Lower leg skin (tissue), 4 donors: ENCODE measurements around the gene KLHDC4. TPM values are rescaled to one million over a fixed set of nuclear protein-coding genes. Genes with fewer than 3 reads are reported as not detected.
"Not testable (repeated sequence)": the region's sequence is repeated elsewhere in the genome, so short reads cannot be mapped to it uniquely, and the experiment has no call there.

ENCODE experiments used
- DNase-seq, 2 donors: peaks; one replicate each; pipeline ENCODE4 v3.0.0-alpha.2; 2019; ENCODE audit warnings: low spot score in 2 of 2
- H3K4me3 ChIP-seq: fragments of 200-600 bp; sonication (generic); 2 replicates; pipeline ENCODE4 v1.5.1; 2017; ENCODE audit warnings: mild to moderate bottlenecking, low read depth; ENCODE audit not compliant: poor library complexity, severe bottlenecking
- CTCF ChIP-seq, 3 donors: fragments of 450-650 bp; IDR thresholded peaks; one replicate each; pipeline ENCODE4 v1.5.1; 2016; ENCODE audit warnings: antibody characterized with exemption in 3 of 3, mild to moderate bottlenecking in 3 of 3, moderate library complexity in 2 of 3
- POLR2A ChIP-seq, 2 donors: fragments of 450-650 bp; IDR thresholded peaks; one replicate each; pipeline ENCODE4 v1.6.1; 2016 to 2017; ENCODE audit warnings: antibody characterized with exemption in 2 of 2, mild to moderate bottlenecking in 1 of 2, moderate library complexity in 1 of 2
- WGBS, 2 donors: methylation state at CpG; one replicate each; pipeline ENCODE4 v1.1.5; 2018; 5-methylcytosine and 5-hydroxymethylcytosine counted together
- intact Hi-C: fragments of 100-400 bp; cut with DNase I; formaldehyde crosslinking; loops from one replicate; pipeline ENCODE4 v1.15.0; 2023; ENCODE audit warnings: low total_unique reads
- total RNA-seq, 4 donors: library from RNA; depleted of rRNA; stranded (reverse); fragments of >200 nt; gene quantifications; one replicate each; pipeline ENCODE4 v1.1.0, GENCODE V29; 2016

Gene KLHDC4
- total RNA-seq, 4 donors from 2014 or later: 25.8 to 70.0 (median 38.1) TPM

GRCh38 chr16:87723226-87723623 is 42.6 kb downstream of the KLHDC4 start:
- no peak for TF ChIP-seq CTCF (IDR thresholded peaks at IDR 0.05)
- TF ChIP-seq POLR2A (IDR thresholded peaks at IDR 0.05): no peak
- intact Hi-C loops: no loop called here
- no peak overlapping the region for H3K4me3 ChIP-seq
- peak in 1 of 2 donors; percentile 24 for DNase-seq
- 61 to 67% methylated on average over 9 to 12 of the region's 12 CpGs for WGBS, 2 donors

- TF ChIP-seq POLR2A (IDR thresholded peaks at IDR 0.05) (no peak), CTCF (IDR thresholded peaks at IDR 0.05) (no peak)
- H3K4me3 ChIP-seq: no peak overlapping the region
- intact Hi-C loops: no loop called here
- DNase-seq: no peak
- WGBS, 2 donors: 92 to 96% methylated on average over 18 of the region's 19 CpGs
Observed at GRCh38 chr16:87722590-87723225, 43.1 kb downstream of the KLHDC4 start.

- no peak for TF ChIP-seq POLR2A (IDR thresholded peaks at IDR 0.05)
- TF ChIP-seq CTCF (IDR thresholded peaks at IDR 0.05): no peak
- no peak overlapping the region for H3K4me3 ChIP-seq
- no peak for DNase-seq
- 91 to 92% methylated on average over 32 of the region's 33 CpGs for WGBS, 2 donors
- intact Hi-C loops: no loop called here
Observed at GRCh38 chr16:87721622-87722585, 43.9 kb downstream of the KLHDC4 start.

- intact Hi-C loops: no loop called here
- H3K4me3 ChIP-seq: no peak overlapping the region
- DNase-seq: no peak
- 95 to 97% methylated on average over 24 of the region's 24 CpGs for WGBS, 2 donors
- TF ChIP-seq CTCF (IDR thresholded peaks at IDR 0.05) (no peak), POLR2A (IDR thresholded peaks at IDR 0.05) (no peak)
Observed at GRCh38 chr16:87720446-87720845, 45.3 kb downstream of the KLHDC4 start.

GRCh38 chr16:87718831-87719230 is 47.0 kb downstream of the KLHDC4 start:
- H3K4me3 ChIP-seq, intact Hi-C loops, DNase-seq: not testable (repeated sequence)
- WGBS, 2 donors: 96% methylated on average over 24 to 26 of the region's 28 CpGs

- TF ChIP-seq CTCF (IDR thresholded peaks at IDR 0.05): no peak
- TF ChIP-seq POLR2A (IDR thresholded peaks at IDR 0.05): no peak
- H3K4me3 ChIP-seq: no peak overlapping the region
- 93 to 97% methylated on average over 12 of the region's 12 CpGs for WGBS, 2 donors
- DNase-seq: no peak
- intact Hi-C loops: no loop called here
Observed at GRCh38 chr16:87715658-87716057, 50.1 kb downstream of the KLHDC4 start.
